Activated naive CD4-positive, alpha-beta T cell treated with anti-CD3 and anti-CD28 coated beads, Interleukin-2, amount 50 U/mL, for 16 hours (primary cell): ENCODE results near the gene REXO4.
"Not testable (repeated sequence)": the region's sequence is repeated elsewhere in the genome, so short reads cannot be mapped to it uniquely, and the experiment has no call there.

ENCODE experiments used
- DNase-seq: peaks from one replicate; pipeline ENCODE4 v3.0.0-alpha.2; 2020

REXO4 gene, protein sequence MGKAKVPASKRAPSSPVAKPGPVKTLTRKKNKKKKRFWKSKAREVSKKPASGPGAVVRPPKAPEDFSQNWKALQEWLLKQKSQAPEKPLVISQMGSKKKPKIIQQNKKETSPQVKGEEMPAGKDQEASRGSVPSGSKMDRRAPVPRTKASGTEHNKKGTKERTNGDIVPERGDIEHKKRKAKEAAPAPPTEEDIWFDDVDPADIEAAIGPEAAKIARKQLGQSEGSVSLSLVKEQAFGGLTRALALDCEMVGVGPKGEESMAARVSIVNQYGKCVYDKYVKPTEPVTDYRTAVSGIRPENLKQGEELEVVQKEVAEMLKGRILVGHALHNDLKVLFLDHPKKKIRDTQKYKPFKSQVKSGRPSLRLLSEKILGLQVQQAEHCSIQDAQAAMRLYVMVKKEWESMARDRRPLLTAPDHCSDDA

DNA sequence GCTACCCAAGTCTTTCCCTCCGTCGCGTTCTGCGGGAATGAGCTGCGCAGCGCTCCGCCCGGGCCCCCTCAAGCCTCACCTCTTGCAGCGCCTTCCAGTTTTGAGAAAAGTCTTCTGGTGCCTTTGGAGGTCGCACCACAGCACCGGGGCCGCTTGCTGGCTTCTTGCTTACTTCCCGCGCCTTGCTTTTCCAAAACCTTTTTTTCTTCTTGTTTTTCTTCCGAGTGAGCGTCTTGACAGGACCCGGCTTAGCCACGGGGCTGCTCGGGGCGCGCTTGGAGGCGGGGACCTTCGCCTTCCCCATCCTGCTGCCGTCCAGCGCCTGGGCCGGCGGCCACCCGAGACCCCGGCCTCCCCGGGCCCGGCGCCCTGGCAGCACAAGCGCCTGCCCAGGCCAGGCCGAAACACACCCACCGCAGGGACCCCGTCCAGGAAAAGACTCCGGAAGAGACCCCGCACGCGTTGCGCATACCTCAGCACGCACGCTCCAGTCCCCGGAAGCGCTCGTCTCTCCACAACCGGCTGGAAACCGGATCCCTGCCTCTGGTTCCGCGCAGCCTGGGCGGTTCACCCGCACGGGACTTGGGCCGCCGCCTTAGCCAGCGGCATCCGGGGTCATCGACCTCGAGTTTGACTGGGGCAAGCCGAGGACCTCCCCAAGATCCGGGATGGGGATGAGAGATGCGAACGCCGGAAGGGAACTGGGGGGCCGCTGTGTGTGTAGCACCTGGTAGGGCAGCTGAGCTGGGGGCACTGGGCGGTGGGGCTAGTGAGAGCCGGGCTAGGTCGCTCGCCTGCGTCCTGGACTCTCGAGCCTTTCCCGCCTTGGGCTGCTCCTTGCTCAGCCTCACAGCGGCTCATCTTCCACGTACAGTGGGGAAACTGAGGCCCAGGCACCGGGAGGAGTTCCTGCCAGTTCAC, at the start of gene REXO4:
TSS of gene REXO4 (minus strand) at position 470 of the 921 bp plus-strand sequence. CDS start at position 304, 166 bp downstream.
- DNase-seq = peak; percentile 85

DNA sequence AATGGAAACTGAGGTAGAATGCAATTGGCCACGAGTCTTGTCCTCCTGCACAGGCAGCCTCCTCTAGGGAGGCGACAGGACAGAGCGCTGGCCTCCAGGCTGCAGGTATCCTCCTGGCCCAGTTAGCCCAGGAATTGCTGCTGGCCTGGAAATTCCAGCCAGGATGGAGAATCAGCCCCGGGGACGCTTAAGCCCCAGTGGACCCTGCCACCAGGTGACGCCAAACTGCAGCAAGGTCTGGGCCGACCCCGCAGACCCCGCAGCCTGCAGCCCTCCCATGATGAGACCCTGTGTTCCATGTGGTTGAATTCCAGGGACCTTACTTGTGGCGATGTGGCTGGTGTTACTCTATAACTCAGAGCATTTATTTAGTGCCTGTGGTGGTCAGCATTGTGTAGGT, 49.3 kb upstream of the REXO4 start:
- no peak for DNase-seq

DNA sequence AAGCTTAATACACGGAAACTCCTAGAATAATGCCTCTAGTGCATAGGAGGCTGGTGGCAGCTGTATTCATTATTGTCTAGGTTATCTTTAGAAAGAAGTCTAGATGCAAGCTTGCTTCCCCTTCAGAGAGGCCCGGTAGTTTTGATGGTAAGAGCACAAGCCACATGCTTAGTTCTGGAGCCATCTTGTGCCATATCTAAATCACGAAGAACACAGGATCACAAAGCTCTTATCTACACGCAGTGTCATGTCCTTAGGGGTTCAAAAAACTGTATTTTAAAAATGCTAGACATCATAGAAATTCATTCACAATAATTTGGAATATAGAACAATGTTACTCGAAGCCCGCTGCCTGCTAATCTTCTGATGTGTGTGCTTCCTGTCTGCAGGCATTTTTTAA, 48.2 kb upstream of the REXO4 start:
- no peak for DNase-seq

DNA sequence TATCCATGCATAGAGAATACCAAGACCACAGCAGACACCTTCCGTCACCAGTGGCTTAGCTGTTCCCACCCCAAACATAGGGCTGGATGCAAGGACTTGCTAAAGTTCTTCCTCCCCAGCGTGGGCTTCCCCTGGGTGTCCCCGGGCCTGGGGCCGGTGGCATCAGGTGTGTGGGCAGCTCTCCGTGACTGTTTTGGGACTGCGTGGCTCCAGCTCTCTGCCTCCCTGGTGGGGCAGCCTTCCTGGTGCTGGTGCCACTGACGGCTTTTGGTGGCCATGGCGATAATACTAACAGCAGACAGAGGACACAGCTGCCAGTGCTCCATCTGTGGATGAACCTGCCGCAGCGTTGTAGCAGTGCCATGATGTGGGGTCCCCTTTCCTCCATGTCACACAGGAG, 46.8 kb upstream of the REXO4 start:
- no peak for DNase-seq

DNA sequence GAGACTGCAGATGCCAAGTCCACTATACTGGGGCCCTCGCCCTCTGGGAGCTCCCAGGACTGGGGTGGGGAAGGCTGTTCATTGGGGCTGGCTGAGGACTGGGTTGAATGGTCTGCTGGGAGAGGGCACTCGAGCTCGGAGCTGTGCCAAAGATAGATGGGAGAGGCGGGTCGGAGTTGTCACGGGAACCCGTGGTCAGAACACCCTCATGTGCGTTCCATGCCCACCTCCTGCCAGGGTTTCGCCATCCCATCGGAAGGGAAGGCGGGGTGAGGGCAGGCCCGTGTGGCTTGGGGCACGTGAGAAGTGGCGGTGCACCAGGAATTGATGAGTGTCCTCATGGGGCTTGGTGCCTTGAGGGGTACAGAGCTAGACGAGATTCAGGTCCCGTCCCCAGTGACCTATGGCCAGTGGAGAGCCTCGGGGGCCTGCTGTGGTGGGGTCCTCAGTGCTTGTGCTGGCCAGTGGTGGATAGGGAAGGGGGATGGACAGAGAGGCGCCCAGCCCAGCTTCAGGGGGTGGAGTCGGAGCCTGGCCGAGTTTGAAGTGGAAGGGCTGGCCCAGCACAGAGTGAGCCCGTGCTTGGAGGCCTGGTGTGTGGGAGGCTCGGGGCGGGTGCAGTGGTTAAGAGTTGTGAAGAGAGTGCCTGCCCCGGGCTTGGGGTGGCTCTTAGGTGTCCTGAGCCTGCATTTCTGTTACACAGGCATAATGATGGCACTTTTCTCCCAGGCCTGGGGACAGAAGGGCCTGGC, 46.2 kb upstream of the REXO4 start:
- no peak for DNase-seq

DNA sequence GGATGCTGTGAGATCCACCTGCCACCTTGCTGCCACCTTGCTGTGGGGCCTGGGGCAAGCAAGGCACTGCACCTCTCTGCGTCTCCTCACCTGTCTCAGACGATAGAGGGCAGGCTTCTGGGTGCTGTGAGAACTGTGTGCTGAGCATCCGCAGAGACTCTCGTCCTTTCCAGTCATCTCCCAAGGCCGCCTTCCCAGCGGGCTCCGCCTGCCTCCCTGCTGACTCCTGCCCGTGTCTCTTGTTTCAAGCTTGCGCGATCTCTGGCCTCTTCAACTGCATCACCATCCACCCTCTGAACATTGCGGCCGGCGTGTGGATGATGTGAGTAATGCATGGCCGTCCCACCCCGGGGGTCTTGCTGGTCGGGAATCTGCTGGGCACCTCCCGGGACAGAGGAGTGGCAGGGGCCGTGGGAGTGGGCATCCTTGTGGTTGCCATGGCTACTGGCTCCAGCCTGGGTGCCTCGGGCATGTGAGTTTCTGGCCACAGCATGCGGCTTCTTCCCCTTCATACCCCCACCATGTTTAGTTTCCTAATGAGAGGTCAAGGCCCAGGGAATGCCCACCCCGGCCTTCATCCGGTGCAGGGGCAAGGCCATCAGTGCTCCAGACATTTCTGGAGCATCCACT, 45.5 kb upstream of the REXO4 start:
- no peak for DNase-seq

DNA sequence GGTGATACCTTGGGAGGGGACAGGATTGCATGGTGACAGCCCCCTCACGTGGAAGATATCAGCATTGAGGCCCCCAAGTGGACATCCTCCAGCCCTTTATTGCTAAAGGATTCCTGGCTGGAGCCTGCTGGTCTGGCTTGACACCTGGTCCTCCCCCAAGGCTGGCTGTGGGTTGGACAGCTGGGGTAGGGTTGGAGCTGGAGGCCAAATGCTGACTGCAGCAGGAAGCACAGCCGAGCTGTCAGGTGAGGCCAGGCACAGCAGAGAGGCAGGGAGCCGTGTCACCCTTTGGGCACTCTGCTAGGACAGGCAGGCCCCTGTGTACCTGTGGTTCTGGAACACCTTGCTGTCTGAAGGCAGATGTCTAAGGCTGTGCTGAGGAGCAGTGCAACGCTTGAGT, 44.2 kb upstream of the REXO4 start:
- DNase-seq = no peak

DNA sequence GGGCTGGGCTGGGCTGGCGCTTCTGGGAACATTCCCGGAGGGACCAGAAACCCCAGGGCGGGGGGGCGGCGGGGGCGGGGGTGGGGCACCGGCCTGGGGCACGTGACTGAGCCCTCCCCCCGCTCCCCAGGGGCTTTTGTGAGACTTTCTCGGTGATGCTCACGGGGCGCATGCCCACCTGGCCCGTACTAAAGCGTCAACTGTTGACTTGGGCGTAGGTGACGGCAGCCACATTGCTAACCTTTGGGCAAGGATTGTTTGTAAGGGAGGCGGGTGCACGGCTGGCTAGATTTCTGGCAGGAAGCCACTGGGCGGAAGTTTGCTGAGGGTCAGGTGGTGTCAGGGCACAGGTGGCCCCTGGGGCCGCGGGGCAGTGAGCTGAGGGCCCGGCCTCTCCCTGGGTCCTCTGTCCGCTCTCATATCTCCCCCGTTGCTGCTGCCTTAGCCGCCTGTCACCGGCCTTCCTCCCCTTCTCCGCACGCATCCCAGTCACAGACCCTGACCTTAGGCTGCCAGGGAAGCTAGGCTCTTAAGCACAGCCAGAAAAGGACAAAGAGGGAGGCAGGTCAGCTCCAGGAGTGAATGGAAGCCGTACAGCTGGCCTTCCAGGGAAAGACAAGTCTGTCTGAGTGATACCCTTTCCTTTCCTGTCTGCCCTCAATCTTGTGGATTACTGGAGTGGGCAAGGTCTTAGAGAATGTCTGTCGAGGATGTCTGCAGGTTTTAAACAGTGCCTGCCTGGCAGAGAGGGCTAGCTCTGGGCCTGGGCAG, 42.8 kb upstream of the REXO4 start:
- no peak for DNase-seq

DNA sequence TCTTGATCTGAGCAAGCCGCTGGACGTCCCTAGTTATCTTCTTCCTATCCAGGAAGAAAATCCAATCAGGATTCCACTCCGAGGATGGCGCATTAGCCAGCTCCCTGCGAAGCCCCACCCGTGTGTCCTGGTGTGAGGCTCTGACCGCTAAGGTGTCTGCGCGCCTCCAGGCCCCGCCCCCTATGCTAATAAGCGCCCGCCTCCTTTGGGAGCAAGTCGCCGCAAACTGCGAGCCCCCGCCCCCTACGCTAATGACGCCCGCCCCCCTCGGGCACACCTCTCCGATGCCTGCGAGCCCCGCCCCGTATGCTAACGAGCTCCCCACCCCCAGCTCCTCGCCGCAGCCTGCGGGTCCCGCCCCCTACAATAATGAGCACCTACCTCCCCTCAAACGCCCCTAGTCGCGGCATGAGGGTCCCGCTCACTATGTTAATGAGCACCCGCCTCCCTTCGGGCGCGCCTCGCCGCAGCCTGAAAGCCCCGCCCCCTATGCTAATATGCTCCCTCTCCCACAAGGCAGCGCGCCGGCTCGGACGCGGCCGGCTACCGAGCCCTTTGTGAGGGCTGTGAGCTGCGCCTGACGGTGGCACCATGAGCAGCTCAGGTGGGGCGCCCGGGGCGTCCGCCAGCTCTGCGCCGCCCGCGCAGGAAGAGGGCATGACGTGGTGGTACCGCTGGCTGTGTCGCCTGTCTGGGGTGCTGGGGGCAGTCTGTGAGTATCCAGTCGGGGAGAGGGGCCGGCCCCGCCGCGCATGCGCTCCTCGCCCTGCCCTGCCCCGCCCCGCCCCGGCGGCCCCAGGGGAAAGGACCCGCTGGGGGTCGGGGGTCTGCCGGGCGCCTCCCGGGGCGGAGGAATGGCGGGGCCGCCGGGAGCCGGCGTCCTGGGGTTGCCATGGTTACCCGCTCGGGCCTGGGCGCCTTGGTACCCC, 41.9 kb upstream of the REXO4 start, which contains the start of gene CACFD1:
TSS of gene CACFD1 (plus strand) at position 503 of the 929 bp plus-strand sequence. CDS start at position 592, 89 bp downstream.
- DNase-seq = peak; percentile 92

DNA sequence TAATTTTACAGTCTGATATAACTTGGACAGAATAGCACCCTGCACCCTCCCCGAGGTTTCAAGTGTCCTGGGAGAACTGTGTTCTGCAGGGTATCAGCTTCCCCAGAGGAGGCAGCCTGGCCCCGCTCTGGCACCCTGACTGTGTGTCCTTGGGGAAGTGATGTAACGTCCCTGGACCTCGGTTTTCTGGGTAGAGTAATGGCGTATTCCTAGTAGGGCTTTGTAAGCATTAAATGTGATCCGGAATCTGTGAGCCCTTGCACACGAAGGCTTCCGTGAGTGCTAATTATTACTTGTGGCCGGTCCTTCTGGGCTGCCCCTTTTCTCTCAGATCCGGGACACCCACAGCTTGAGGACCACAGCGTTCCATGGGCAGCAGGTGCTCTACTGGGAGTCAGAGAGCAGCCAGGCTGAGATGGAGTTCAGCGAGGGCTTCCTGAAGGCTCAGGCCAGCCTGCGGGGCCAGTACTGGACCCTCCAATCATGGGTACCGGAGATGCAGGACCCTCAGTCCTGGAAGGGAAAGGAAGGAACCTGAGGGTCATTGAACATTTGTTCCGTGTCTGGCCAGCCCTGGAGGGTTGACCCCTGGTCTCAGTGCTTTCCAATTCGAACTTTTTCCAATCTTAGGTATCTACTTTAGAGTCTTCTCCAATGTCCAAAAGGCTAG, 41.0 kb upstream of the REXO4 start:
- no peak for DNase-seq

DNA sequence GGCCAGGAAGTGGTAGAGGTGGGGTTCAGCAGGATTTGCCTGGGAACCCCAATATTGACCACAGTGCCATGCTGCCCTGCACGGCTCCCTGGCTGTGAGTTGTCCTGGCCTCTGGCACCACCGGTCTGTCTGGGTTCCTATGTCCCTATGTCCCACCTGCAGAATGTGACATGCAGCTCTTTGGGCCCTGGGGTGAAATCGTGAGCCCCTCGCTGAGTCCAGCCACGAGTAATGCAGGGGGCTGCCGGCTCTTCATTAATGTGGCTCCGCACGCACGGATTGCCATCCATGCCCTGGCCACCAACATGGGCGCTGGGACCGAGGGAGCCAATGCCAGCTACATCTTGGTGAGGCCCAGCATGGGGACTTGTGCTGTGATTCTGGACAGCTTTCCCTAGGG, 39.9 kb upstream of the REXO4 start:
- no peak for DNase-seq

DNA sequence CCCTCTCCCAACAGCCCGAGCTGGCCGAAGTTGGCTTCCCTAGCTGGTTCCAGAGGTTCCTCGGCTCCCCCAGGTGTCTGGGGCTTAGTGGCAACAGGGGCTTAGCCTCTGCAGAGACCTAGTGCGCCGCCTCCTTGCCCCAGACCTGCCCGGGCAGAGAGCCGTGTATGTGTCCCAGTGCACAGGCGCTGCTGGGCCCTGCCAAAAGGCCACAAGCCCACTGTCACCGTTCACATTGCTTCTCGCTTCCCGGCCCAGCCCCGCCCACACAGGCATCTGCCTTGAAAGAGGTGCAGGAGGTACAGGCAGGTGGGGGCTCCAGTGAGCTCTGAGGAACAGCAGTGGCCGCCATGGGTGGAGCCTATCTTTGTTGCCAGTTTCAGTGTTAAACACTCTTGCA, 39.4 kb upstream of the REXO4 start:
- DNase-seq = no peak

DNA sequence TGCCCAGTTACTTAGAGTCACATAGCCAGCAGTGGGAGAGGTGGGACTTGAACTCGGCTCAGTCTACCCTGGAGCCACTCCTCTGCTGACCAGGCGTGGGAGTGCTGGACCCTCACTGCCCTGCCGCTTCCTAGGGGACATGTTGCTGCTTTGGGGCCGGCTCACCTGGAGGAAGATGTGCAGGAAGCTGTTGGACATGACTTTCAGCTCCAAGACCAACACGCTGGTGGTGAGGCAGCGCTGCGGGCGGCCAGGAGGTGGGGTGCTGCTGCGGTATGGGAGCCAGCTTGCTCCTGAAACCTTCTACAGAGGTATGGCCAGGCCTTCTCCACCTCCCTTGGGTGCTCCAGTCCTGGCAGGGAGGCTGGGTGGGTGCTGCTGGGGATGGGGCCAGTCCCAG, 38.6 kb upstream of the REXO4 start:
- no peak for DNase-seq

DNA sequence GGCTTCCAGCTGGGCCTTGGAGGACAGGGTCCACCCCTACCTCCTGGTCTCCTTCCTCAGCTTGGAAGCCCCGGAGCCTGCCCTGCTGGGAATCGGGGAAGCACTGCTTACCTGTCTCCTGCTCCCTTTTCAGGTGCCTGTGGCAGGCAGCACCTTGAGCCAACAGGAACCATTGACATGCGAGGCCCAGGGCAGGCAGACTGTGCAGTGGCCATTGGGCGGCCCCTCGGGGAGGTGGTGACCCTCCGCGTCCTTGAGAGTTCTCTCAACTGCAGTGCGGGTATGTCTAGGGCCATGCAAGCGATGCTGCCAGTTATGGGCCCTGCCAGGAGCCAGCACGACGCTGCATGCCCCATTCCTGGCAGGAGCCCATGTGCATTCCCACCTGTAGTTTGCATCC, 38.1 kb upstream of the REXO4 start:
- DNase-seq = no peak

DNA sequence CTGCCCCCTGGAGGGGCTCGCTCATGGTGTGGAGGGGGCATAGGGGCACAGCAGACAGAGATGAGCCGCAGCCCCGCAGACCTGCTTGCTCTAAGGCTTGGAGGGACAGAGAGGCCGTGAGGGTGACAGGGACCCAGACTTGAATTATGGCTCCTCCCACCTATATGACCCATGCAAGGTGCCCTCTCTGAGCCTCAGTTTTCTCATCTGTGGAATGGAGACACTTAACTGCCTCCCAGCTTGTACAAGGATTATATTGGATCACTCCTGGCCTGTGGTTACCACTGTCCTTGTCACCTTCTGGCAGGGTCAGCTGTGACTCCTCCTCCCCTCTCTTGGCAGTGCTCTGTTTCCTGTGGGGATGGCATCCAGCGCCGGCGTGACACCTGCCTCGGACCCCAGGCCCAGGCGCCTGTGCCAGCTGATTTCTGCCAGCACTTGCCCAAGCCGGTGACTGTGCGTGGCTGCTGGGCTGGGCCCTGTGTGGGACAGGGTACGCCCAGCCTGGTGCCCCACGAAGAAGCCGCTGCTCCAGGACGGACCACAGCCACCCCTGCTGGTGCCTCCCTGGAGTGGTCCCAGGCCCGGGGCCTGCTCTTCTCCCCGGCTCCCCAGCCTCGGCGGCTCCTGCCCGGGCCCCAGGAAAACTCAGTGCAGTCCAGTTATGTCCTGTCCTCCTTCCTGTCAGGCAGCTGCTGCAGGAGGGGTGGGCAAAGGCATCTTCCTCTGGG, 37.3 kb upstream of the REXO4 start:
- DNase-seq = no peak

DNA sequence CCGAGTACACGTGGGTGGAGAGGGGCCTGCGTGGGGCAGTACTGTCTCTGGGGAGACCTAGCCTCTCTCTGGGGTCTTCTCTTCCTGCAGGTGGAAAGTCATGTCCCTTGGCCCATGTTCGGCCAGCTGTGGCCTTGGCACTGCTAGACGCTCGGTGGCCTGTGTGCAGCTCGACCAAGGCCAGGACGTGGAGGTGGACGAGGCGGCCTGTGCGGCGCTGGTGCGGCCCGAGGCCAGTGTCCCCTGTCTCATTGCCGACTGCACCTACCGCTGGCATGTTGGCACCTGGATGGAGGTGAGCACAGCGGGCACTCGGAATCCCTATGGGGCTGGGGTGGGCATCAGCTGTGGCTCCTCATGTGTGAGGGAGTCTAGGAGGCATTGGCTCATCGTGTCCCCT, 36.5 kb upstream of the REXO4 start:
- DNase-seq = no peak

DNA sequence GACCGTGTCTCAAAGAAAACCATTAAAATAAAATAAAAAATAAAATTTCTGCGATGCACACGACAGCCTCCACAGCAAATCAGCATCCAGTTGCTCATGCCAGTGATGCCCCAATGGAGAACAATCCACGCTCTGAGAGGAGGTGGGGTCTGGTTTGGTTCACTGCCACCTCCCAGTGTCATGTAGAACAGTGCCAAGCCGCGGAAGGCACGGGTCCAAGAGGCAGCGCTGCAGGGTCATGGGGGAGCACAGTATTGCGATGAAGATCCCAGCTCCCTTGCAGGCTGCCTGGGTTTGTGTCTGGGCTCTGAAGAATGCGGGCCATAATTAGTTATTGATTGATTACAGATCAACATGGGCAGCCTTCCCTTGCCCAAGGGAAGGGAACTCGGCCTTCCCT, 35.8 kb upstream of the REXO4 start:
- DNase-seq = no peak

DNA sequence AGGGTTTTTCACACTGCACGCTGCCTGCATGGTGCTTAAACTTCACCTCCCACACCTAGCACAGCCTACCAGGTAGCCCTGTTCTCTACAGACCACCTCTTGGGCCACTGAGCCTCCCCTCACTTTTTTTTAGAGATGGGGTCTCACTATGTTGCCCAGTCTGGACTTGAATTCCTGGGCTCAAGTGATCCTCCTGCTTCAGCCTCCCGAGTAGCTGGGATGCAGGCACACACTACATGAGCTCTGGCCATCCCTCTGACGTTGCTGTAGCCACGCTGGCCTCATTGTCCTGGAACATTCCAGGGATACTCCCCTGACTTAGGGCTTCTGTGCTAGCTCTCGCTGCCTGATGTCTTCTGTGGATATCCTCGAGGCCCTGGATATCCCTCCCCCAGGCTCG, 34.8 kb upstream of the REXO4 start:
- no peak for DNase-seq

DNA sequence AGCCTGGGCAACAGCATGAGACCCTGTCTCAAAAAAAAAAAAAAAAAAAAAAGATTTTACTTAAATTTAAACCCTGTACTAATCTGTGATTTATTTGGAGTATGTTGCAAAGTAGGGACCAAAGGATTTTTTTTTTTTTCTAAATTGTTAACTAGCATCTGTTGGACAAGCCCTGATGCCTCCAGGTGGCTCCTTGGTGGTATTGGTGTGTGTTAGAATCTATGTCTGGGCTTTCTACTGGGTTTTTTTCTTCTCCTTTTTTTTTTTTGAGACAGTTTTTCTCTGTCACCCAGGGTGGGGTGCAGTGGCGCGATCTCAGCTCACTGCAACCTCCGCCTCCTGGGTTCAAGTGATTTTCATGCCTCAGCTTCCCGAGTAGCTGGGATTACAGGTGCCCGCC, 34.1 kb upstream of the REXO4 start:
- not testable (repeated sequence) for DNase-seq
